Loucy (cell line): ENCODE results near the gene SPRED2.

Source experiments
- H2AFZ ChIP-seq: fragments of 200-600 bp; sonication (generic); 2 replicates; pipeline ENCODE4 v1.6.0; 2016; ENCODE audit warnings: antibody characterized with exemption, mild to moderate bottlenecking, low read length, moderate library complexity
- H3F3A ChIP-seq: fragments of 200-600 bp; 2 replicates; pipeline ENCODE4 v1.6.0; 2016; ENCODE audit warnings: antibody characterized with exemption, low read depth, mild to moderate bottlenecking
- H3K27me3 ChIP-seq: fragments of 200-600 bp; sonication (generic); 2 replicates; pipeline ENCODE4 v1.6.1; 2014; ENCODE audit warnings: low read length, mild to moderate bottlenecking; ENCODE audit not compliant: insufficient read depth, poor library complexity, severe bottlenecking
- H3K36me3 ChIP-seq: fragments of 200-600 bp; sonication (generic); 2 replicates; pipeline ENCODE4 v1.6.1; 2016; ENCODE audit warnings: low read length; ENCODE audit not compliant: insufficient read depth
- H3K4me1 ChIP-seq: fragments of 200-600 bp; sonication (generic); 2 replicates; pipeline ENCODE4 v1.5.1; 2014; ENCODE audit warnings: low read length, mild to moderate bottlenecking; ENCODE audit not compliant: insufficient read depth, poor library complexity, severe bottlenecking
- H3K4me2 ChIP-seq: fragments of 200-600 bp; sonication (generic); 2 replicates; pipeline ENCODE4 v1.6.0; 2014; ENCODE audit warnings: antibody characterized with exemption, low read length, low read depth, mild to moderate bottlenecking; ENCODE audit not compliant: poor library complexity, severe bottlenecking
- H3K4me3 ChIP-seq: fragments of 200-600 bp; sonication (generic); 2 replicates; pipeline ENCODE4 v1.5.1; 2014; ENCODE audit warnings: low read length, mild to moderate bottlenecking, mixed read lengths; ENCODE audit not compliant: poor library complexity, severe bottlenecking
- H3K79me2 ChIP-seq: fragments of 200-600 bp; sonication (generic); 2 replicates; pipeline ENCODE4 v1.6.1; 2014; ENCODE audit warnings: low read length; ENCODE audit not compliant: insufficient read depth
- H3K9ac ChIP-seq: fragments of 200-600 bp; sonication (generic); 2 replicates; pipeline ENCODE4 v1.6.0; 2014; ENCODE audit warnings: mild to moderate bottlenecking, low read depth, low read length, moderate library complexity; ENCODE audit not compliant: poor library complexity, severe bottlenecking
- H3K9me2 ChIP-seq: fragments of 200-600 bp; sonication (generic); replicated peaks from 2 replicates; pipeline ENCODE4 v1.6.1; 2016; ENCODE audit warnings: low read depth, low read length, mixed read lengths
- H3K9me3 ChIP-seq: fragments of 200-600 bp; sonication (generic); 2 replicates; pipeline ENCODE4 v1.6.1; 2014; ENCODE audit warnings: mild to moderate bottlenecking, antibody characterized with exemption, low read length, low read depth; ENCODE audit not compliant: insufficient read depth
- H4K20me1 ChIP-seq: fragments of 200-600 bp; sonication (generic); 2 replicates; pipeline ENCODE4 v1.6.0; 2014; ENCODE audit warnings: antibody characterized with exemption, low read length, mild to moderate bottlenecking; ENCODE audit not compliant: insufficient read depth, poor library complexity, severe bottlenecking
- EZH2phosphoT487 ChIP-seq: fragments of 200-600 bp; IDR thresholded peaks from 2 replicates; pipeline ENCODE4 v1.6.1; 2018; ENCODE audit warnings: antibody characterized with exemption, mild to moderate bottlenecking, moderate library complexity, borderline replicate concordance
- TF ChIP-seq, protein P1 (sequence below): fragments of 200-600 bp; sonication (generic); conservative IDR thresholded peaks from 2 replicates; pipeline ENCODE4 v1.5.1; 2014; ENCODE audit warnings: mild to moderate bottlenecking, antibody characterized with exemption, low read length

Gene SPRED2

GRCh38 chr2:65351948-65352595, 80.3 kb downstream of the SPRED2 start:
- Histone ChIP-seq H3F3A (no peaks in the 10 kb centered on the region), H3K9me3 (no peaks in the 10 kb centered on the region), H3K27me3 (no peaks in the 10 kb centered on the region), H3K4me2 (no peak overlapping the region), H3K79me2 (peaks cover 37% of the 10 kb centered on the region), H3K9ac (no peak overlapping the region), H2AFZ (no peak overlapping the region), H4K20me1 (no peaks in the 10 kb centered on the region), H3K4me3 (no peak overlapping the region), H3K9me2 (no peaks in the 10 kb centered on the region), H3K4me1 (peaks cover 52% of the 10 kb centered on the region), H3K36me3 (no peaks in the 10 kb centered on the region)
- TF ChIP-seq, protein P1, sequence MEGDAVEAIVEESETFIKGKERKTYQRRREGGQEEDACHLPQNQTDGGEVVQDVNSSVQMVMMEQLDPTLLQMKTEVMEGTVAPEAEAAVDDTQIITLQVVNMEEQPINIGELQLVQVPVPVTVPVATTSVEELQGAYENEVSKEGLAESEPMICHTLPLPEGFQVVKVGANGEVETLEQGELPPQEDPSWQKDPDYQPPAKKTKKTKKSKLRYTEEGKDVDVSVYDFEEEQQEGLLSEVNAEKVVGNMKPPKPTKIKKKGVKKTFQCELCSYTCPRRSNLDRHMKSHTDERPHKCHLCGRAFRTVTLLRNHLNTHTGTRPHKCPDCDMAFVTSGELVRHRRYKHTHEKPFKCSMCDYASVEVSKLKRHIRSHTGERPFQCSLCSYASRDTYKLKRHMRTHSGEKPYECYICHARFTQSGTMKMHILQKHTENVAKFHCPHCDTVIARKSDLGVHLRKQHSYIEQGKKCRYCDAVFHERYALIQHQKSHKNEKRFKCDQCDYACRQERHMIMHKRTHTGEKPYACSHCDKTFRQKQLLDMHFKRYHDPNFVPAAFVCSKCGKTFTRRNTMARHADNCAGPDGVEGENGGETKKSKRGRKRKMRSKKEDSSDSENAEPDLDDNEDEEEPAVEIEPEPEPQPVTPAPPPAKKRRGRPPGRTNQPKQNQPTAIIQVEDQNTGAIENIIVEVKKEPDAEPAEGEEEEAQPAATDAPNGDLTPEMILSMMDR = no peak
- TF ChIP-seq EZH2phosphoT487 = no peak

GRCh38 chr2:65351234-65351947, 81.0 kb downstream of the SPRED2 start:
- H3K9me2 ChIP-seq = no peaks in the 10 kb centered on the region
- no peaks in the 10 kb centered on the region for H4K20me1 ChIP-seq
- H3K79me2 ChIP-seq = peaks cover 39% of the 10 kb centered on the region
- peaks cover 48% of the 10 kb centered on the region for H3K4me1 ChIP-seq
- no peaks in the 10 kb centered on the region for H3F3A ChIP-seq
- H3K27me3 ChIP-seq = no peaks in the 10 kb centered on the region
- no peaks in the 10 kb centered on the region for H3K9me3 ChIP-seq
- H3K4me2 ChIP-seq = peak overlapping the region; percentile 42
- TF ChIP-seq, protein P1 = no peak
- H3K36me3 ChIP-seq = no peaks in the 10 kb centered on the region
- no peak overlapping the region for H2AFZ ChIP-seq
- H3K9ac ChIP-seq = no peak overlapping the region
- no peak overlapping the region for H3K4me3 ChIP-seq

- H2AFZ ChIP-seq = no peak overlapping the region
Measured at GRCh38 chr2:65350651-65351056, 81.7 kb downstream of the SPRED2 start.

More at GRCh38 chr2:65350651-65351056, 81.7 kb downstream of the SPRED2 start:
- H3K4me1 ChIP-seq = peaks cover 43% of the 10 kb centered on the region
- H3F3A ChIP-seq = no peaks in the 10 kb centered on the region
- no peak overlapping the region for H3K9ac ChIP-seq
- H3K4me2 ChIP-seq = peak overlapping the region; percentile 42
- H3K36me3 ChIP-seq = no peaks in the 10 kb centered on the region
- H4K20me1 ChIP-seq = no peaks in the 10 kb centered on the region
- H3K79me2 ChIP-seq = peaks cover 42% of the 10 kb centered on the region
- no peak overlapping the region for H3K4me3 ChIP-seq
- no peaks in the 10 kb centered on the region for H3K27me3 ChIP-seq
- no peaks in the 10 kb centered on the region for H3K9me2 ChIP-seq
- no peaks in the 10 kb centered on the region for H3K9me3 ChIP-seq
- TF ChIP-seq, protein P1 = peak; percentile 58
- TF ChIP-seq EZH2phosphoT487 = no peak
